ENCODE data around the gene CPNE4. TPM values are rescaled to one million over a fixed set of nuclear protein-coding genes. Genes with fewer than 3 reads are reported as not detected.

Gene CPNE4
- total and polyA plus RNA-seq, 9 of the 15 experiments (the other 6 are each of a cell fraction or from before 2014, with no cell fraction given): not detected

DNA sequence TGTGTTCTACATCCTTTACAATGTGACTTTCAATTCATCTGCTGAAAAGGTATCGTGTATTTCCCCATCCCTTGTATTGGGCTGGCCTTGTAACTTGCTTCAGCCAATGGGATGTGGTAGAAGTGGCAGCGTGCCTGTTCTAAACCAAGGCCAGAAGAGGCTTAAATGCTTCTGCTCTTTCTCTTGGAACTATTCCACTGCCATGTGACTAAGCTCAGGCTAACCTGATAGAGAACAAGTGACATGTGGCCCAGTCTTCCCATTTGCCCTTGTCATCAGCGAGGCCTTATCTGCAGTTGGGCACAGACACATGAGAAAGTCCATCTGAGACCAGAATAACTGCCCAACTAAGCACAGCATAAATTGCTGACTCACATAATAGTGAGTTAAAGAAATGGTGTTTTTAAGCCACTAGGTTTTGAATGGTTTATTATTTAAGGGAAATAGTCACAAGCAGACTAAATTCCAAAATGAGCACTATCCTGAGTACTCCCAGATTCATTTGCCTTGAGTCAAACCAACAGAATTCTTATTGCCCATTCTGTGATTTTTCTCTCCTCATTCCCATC, 230.2 kb downstream of the CPNE4 start (continued):
- TF ChIP-seq, protein P1, sequence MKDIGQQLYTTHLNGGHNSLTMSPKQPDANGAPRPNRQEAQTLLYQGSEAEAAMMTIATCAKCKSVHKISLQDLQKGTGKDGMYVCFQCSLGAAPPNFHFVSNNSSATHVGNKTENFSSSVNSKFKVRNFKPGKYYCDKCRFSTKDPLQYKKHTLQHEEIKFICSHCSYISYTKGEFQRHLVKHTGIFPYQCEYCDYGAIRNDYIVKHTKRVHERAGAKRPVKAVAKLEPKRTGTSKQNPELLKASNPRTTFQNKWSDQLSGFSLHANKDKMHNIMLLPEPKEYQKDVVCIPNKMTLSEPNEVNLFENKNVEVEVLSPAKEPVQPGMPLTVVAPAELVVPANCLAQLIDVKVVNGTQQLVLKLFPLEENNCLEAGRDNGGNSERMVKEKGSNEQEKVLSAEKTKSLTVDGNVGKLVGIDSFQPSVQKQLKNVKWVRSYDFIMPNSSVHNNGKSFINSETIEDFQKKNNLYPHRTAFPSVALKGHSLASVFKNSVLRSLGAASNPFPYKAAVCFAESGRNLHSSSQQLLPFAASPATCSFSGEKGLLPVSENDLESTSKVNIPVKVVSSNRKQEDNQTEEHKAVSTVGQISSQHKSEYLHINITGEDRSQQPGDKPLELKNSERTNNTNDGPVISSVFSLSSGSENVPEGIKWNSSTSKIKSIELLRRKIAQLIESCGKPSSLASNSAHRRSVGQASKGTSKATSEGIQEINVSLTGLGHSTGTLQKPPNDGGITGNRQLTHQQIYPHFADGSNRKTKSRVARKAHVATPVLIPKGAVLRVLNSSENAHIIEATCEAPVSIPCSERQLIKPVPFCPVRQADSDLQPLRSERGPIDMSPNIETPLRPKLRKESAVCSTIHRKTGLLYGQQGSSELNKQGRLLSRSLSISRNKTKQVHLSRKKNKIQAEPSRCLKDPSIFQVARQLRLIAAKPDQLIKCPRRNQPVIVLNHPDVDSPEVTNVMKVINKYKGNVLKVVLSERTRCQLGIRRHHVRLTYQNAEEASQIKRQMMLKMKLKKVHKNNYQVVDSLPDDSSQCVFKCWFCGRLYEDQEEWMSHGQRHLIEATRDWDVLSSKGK (CRISPR knock-in tag; IDR thresholded peaks at IDR 0.05): no peak
- TF ChIP-seq MAFF (IDR thresholded peaks at IDR 0.05; ENCODE audit: low read length) (peak; percentile 57; the same call in 1 of the 2 replicates), C11orf30 (IDR thresholded peaks at IDR 0.05; ENCODE audit: low read depth) (peak; percentile 76), BDP1 (IDR thresholded peaks at IDR 0.05; ENCODE audit: insufficient read depth, insufficient read length) (no peak)

DNA sequence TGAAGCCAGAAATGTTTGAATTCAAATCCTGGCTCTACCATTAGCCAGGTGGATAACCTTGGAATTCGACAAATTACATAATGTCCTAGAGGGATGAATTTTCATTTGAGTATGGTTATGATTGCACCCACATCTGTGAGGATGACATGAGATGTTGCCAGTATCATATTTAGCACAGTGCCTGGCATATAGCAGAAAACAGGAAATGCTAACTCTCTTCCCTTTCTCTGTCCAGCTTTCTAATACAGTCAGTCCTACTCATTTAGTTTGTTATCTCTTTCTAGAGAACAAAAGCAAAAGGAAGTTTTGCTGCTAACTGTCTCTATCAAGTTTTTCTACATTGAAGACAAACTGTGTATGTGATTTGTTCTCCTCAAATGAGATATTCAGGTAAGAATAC, 231.7 kb downstream of the CPNE4 start:
- no peak for ATAC-seq
- ChIA-PET CTCF (ENCODE audit: low intra/inter-chr PET ratio) (no interaction called here), POLR2A (interaction anchor here (0.7 kb wide), 1 partner anchor 213 kb away, joined by 3 read pairs; no protein-coding TSS in a partner anchor)
- no peaks in the 10 kb centered on the region for H3K79me2 ChIP-seq (ENCODE audit: control insufficient read depth, insufficient read depth, low read length)
- no peaks in the 10 kb centered on the region for H4K20me1 ChIP-seq (replicated peaks; ENCODE audit: control insufficient read depth, insufficient read depth, low read length)
- intact Hi-C loops (cut with micrococcal nuclease): no loop called here
- no peak for FAIRE-seq
- H3K4me1 ChIP-seq (replicated peaks in 1 of 2; ENCODE audit: control insufficient read depth in 2 of 2, insufficient read depth in 2 of 2, low read length in 2 of 2): no peaks in the 10 kb centered on the region
- BruUV-seq (replicated peaks): no TSS peak
- no peaks in the 10 kb centered on the region for H3K9me1 ChIP-seq (ENCODE audit: control insufficient read depth, insufficient read depth, low read length)
- no peak overlapping the region for H3K4me2 ChIP-seq (ENCODE audit: insufficient read depth, low read length)
- WGBS (ENCODE audit: insufficient coverage, low coverage, missing lambda C conversion rate): 6% methylated on average over 1 of the region's 1 CpG
- no peaks in the 10 kb centered on the region for H3K27me3 ChIP-seq (ENCODE audit: control insufficient read depth in 2 of 2, insufficient read depth in 2 of 2, low read length in 2 of 2)
- no peak overlapping the region for H3K27ac ChIP-seq (ENCODE audit: extremely low read depth, low read depth, low read length)
- H2AFZ ChIP-seq (ENCODE audit: low read depth, low read length): no peak overlapping the region
- DNase-seq (ENCODE audit: extremely low read depth in 1 of 4, low spot score in 3 of 4): no peak
- H3K9me3 ChIP-seq (replicated peaks; ENCODE audit: control insufficient read depth, insufficient read depth, low read depth, low read length): no peaks in the 10 kb centered on the region
- no peak overlapping the region for H3K4me3 ChIP-seq
- H3K36me3 ChIP-seq (ENCODE audit: control insufficient read depth, insufficient read depth, low read length): no peaks in the 10 kb centered on the region
- no peak overlapping the region for H3K9ac ChIP-seq (ENCODE audit: insufficient read depth in 1 of 2, low read depth in 2 of 2, low read length in 2 of 2)
- in situ Hi-C loops (cut with MboI): no loop called here
- TF ChIP-seq, protein P2, sequence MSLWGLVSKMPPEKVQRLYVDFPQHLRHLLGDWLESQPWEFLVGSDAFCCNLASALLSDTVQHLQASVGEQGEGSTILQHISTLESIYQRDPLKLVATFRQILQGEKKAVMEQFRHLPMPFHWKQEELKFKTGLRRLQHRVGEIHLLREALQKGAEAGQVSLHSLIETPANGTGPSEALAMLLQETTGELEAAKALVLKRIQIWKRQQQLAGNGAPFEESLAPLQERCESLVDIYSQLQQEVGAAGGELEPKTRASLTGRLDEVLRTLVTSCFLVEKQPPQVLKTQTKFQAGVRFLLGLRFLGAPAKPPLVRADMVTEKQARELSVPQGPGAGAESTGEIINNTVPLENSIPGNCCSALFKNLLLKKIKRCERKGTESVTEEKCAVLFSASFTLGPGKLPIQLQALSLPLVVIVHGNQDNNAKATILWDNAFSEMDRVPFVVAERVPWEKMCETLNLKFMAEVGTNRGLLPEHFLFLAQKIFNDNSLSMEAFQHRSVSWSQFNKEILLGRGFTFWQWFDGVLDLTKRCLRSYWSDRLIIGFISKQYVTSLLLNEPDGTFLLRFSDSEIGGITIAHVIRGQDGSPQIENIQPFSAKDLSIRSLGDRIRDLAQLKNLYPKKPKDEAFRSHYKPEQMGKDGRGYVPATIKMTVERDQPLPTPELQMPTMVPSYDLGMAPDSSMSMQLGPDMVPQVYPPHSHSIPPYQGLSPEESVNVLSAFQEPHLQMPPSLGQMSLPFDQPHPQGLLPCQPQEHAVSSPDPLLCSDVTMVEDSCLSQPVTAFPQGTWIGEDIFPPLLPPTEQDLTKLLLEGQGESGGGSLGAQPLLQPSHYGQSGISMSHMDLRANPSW (CRISPR knock-in tag; IDR thresholded peaks at IDR 0.05): no peak
- TF ChIP-seq, protein P3, sequence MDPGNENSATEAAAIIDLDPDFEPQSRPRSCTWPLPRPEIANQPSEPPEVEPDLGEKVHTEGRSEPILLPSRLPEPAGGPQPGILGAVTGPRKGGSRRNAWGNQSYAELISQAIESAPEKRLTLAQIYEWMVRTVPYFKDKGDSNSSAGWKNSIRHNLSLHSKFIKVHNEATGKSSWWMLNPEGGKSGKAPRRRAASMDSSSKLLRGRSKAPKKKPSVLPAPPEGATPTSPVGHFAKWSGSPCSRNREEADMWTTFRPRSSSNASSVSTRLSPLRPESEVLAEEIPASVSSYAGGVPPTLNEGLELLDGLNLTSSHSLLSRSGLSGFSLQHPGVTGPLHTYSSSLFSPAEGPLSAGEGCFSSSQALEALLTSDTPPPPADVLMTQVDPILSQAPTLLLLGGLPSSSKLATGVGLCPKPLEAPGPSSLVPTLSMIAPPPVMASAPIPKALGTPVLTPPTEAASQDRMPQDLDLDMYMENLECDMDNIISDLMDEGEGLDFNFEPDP (CRISPR knock-in tag; IDR thresholded peaks at IDR 0.05): no peak
- TF ChIP-seq TOE1 (IDR thresholded peaks at IDR 0.05; ENCODE audit: borderline replicate concordance): no peak
- no peak for TF ChIP-seq TOE1 (CRISPR knock-in tag; IDR thresholded peaks at IDR 0.05; ENCODE audit: borderline replicate concordance, low read depth)
- TF ChIP-seq LARP7 (IDR thresholded peaks at IDR 0.05): no peak
- TF ChIP-seq HMG20A (CRISPR knock-in tag; conservative IDR thresholded peaks at IDR 0.05): no peak
- TF ChIP-seq, protein P4, sequence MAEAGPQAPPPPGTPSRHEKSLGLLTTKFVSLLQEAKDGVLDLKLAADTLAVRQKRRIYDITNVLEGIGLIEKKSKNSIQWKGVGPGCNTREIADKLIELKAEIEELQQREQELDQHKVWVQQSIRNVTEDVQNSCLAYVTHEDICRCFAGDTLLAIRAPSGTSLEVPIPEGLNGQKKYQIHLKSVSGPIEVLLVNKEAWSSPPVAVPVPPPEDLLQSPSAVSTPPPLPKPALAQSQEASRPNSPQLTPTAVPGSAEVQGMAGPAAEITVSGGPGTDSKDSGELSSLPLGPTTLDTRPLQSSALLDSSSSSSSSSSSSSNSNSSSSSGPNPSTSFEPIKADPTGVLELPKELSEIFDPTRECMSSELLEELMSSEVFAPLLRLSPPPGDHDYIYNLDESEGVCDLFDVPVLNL (CRISPR knock-in tag; IDR thresholded peaks at IDR 0.05; ENCODE audit: low read depth): no peak
- TF ChIP-seq MCM5 (IDR thresholded peaks at IDR 0.05; ENCODE audit: low read depth): no peak
- TF ChIP-seq ZC3H4 (CRISPR knock-in tag; IDR thresholded peaks at IDR 0.05; ENCODE audit: borderline replicate concordance): no peak

All from K562 (cell line).